H1 (cell line): ENCODE data around the gene ISG20L2. TPM values are rescaled to one million over a fixed set of nuclear protein-coding genes. Genes with fewer than 3 reads are reported as not detected.

Experiments used
- CTCF ChIA-PET: fragments of 300-600 bp; sonication (Branson Sonifier 250); formaldehyde crosslinking; loops from one replicate; lab custom pipeline; 2021; ENCODE audit not compliant: partially characterized antibody; lab: Charles Lee
- POLR2A ChIA-PET: fragments of 300-600 bp; sonication (Branson Sonifier 250); formaldehyde crosslinking; loops from one replicate; lab custom pipeline; 2021; ENCODE audit warnings: inconsistent platforms; ENCODE audit not compliant: partially characterized antibody; lab: Charles Lee
- DNase-seq, 2 experiments: peaks; one replicate each; pipeline versions ENCODE4 v3.0.0 to v3.0.0-alpha.2; 2010 to 2022; ENCODE audit warnings: low spot score in 2 of 2, low read depth in 1 of 2, mixed read lengths in 1 of 2
- FAIRE-seq: peaks from 2 replicates; lab custom pipeline; 2011; peaks lifted over from hg19 to GRCh38; lab: Jason Lieb, UNC
- H2AFZ ChIP-seq: 2 replicates; pipeline ENCODE4 v1.8.1; 2012; ENCODE audit warnings: low read length, inconsistent platforms
- H2AK5ac ChIP-seq: 2 replicates; pipeline ENCODE4 v1.6.1; 2013; ENCODE audit warnings: low read depth, low read length
- H2BK120ac ChIP-seq: replicated peaks from 2 replicates; pipeline ENCODE3; 2013; ENCODE audit warnings: low read depth, low read length, inconsistent platforms
- H2BK12ac ChIP-seq: 2 replicates; pipeline ENCODE4 v1.6.1; 2013; ENCODE audit warnings: low read depth, low read length
- H2BK15ac ChIP-seq: 2 replicates; pipeline ENCODE4 v1.6.1; 2013; ENCODE audit warnings: low read length
- H2BK20ac ChIP-seq: 2 replicates; pipeline ENCODE4 v1.6.1; 2013; ENCODE audit warnings: low read length
- H2BK5ac ChIP-seq: 2 replicates; pipeline ENCODE4 v1.6.1; 2013; ENCODE audit warnings: low read depth, low read length
- H3K14ac ChIP-seq: 2 replicates; pipeline ENCODE4 v1.6.1; 2013; ENCODE audit warnings: inconsistent platforms; ENCODE audit not compliant: insufficient read length
- H3K18ac ChIP-seq: 2 replicates; pipeline ENCODE4 v1.6.1; 2013; ENCODE audit warnings: low read length; ENCODE audit errors: extremely low read depth
- H3K23ac ChIP-seq: 2 replicates; pipeline ENCODE4 v1.6.1; 2013; ENCODE audit warnings: inconsistent platforms; ENCODE audit not compliant: insufficient read length
- H3K23me2 ChIP-seq: 2 replicates; pipeline ENCODE4 v1.6.1; 2013; ENCODE audit warnings: low read depth, low read length
- H3K27ac ChIP-seq: 2 replicates; pipeline ENCODE4 v1.6.1; 2011; ENCODE audit warnings: low read depth, low read length, inconsistent platforms
- H3K27me3 ChIP-seq, 4 experiments: replicated peaks in 1 of 4; 1 replicate in 1 of 4; 2 replicates in 3 of 4; pipeline versions ENCODE4 v1.6.1 to v1.8.1; 2011 to 2013; ENCODE audit warnings: low read length in 3 of 4, mild to moderate bottlenecking in 3 of 4, inconsistent platforms in 2 of 4, mixed read lengths in 2 of 4, moderate library complexity in 1 of 4; ENCODE audit not compliant: control insufficient read depth in 3 of 4, insufficient read depth in 3 of 4; ENCODE audit errors: extremely low read depth in 1 of 4
- H3K36me3 ChIP-seq, 4 experiments: 2 replicates each; pipeline versions ENCODE4 v1.6.1 to v1.8.1; 2011 to 2013; ENCODE audit warnings: mild to moderate bottlenecking in 4 of 4, low read length in 3 of 4, moderate library complexity in 2 of 4, control low read depth in 1 of 4, inconsistent platforms in 1 of 4; ENCODE audit not compliant: insufficient read depth in 4 of 4, control insufficient read depth in 2 of 4
- H3K4ac ChIP-seq: replicated peaks from 2 replicates; pipeline ENCODE3; 2013; ENCODE audit warnings: low read length, low read depth, mixed read lengths, inconsistent platforms; ENCODE audit not compliant: insufficient read length
- H3K4me1 ChIP-seq, 4 experiments: replicated peaks in 1 of 4; 1 replicate in 1 of 4; 2 replicates in 3 of 4; pipeline versions ENCODE4 v1.6.1 to v1.8.1; 2011 to 2013; ENCODE audit warnings: low read length in 3 of 4, inconsistent platforms in 2 of 4, mixed read lengths in 1 of 4; ENCODE audit not compliant: insufficient read depth in 4 of 4, control insufficient read depth in 3 of 4
- H3K4me2 ChIP-seq, 2 experiments: 2 replicates each; pipeline versions ENCODE4 v1.6.1 to v1.8.1; 2011 to 2013; ENCODE audit warnings: low read depth in 2 of 2, low read length in 2 of 2, control low read depth in 1 of 2, inconsistent platforms in 1 of 2, mild to moderate bottlenecking in 1 of 2; ENCODE audit not compliant: insufficient read depth in 1 of 2
- H3K4me3 ChIP-seq, 4 experiments: fragments of 200-600, 300-600 bp in 1 of 4; sonication (generic), shearing (Covaris generic), sonication (Bioruptor Twin) in 1 of 4; 2 replicates each; pipeline versions ENCODE4 v1.5.1 to v1.8.1; 2011 to 2016; ENCODE audit warnings: low read length in 4 of 4, low read depth in 3 of 4, control low read depth in 2 of 4, inconsistent platforms in 2 of 4, mild to moderate bottlenecking in 2 of 4, mixed read lengths in 1 of 4, moderate library complexity in 1 of 4; ENCODE audit not compliant: insufficient read depth in 2 of 4; ENCODE audit errors: extremely low read depth in 1 of 4
- H3K56ac ChIP-seq: replicated peaks from 2 replicates; pipeline ENCODE3; 2013; ENCODE audit warnings: low read depth, mild to moderate bottlenecking, mixed read lengths, low read length, inconsistent platforms; ENCODE audit not compliant: insufficient read length
- H3K79me1 ChIP-seq: 2 replicates; pipeline ENCODE4 v1.6.1; 2013; ENCODE audit warnings: low read depth, low read length, control low read depth
- H3K79me2 ChIP-seq, 2 experiments: 2 replicates each; pipeline versions ENCODE4 v1.6.1 to v1.8.1; 2012 to 2013; ENCODE audit warnings: low read length in 2 of 2, mild to moderate bottlenecking in 2 of 2, inconsistent platforms in 1 of 2; ENCODE audit not compliant: insufficient read depth in 2 of 2, control insufficient read depth in 1 of 2
- H3K9ac ChIP-seq, 4 experiments: replicated peaks in 1 of 4; 1 replicate in 1 of 4; 2 replicates in 3 of 4; pipeline versions ENCODE4 v1.6.1 to v1.8.1; 2011 to 2013; ENCODE audit warnings: low read depth in 3 of 4, low read length in 3 of 4, control low read depth in 2 of 4, mild to moderate bottlenecking in 2 of 4, moderate library complexity in 2 of 4, inconsistent platforms in 1 of 4; ENCODE audit errors: extremely low read depth in 1 of 4
- H3K9me3 ChIP-seq, 2 experiments: 2 replicates each; pipeline versions ENCODE4 v1.6.1 to v1.8.1; 2012 to 2013; ENCODE audit warnings: mild to moderate bottlenecking in 2 of 2, moderate library complexity in 2 of 2, control low read depth in 1 of 2, inconsistent platforms in 1 of 2, low read depth in 1 of 2, low read length in 1 of 2, mixed read lengths in 1 of 2; ENCODE audit not compliant: insufficient read depth in 2 of 2
- H4K20me1 ChIP-seq, 2 experiments: replicated peaks in 1 of 2; 2 replicates each; pipeline versions ENCODE3 to v1.8.1; 2011 to 2013; ENCODE audit warnings: inconsistent platforms in 2 of 2, low read length in 2 of 2, mild to moderate bottlenecking in 1 of 2; ENCODE audit not compliant: insufficient read depth in 2 of 2, control insufficient read depth in 1 of 2
- H4K5ac ChIP-seq: 2 replicates; pipeline ENCODE4 v1.6.1; 2013; ENCODE audit warnings: low read length, low read depth, mixed read lengths, inconsistent platforms; ENCODE audit not compliant: insufficient read length
- H4K8ac ChIP-seq: 2 replicates; pipeline ENCODE4 v1.8.0; 2013; ENCODE audit warnings: mild to moderate bottlenecking, moderate library complexity, low read length, inconsistent platforms; ENCODE audit not compliant: insufficient read depth; ENCODE audit errors: extremely low read depth
- H4K91ac ChIP-seq: replicated peaks from 2 replicates; pipeline ENCODE3; 2013; ENCODE audit warnings: low read length, mixed read lengths, inconsistent platforms; ENCODE audit not compliant: insufficient read length
- CEBPB ChIP-seq: IDR thresholded peaks from 2 replicates; pipeline ENCODE4 v1.6.1; 2012; ENCODE audit warnings: low read depth, low read length
- EGR1 ChIP-seq: IDR thresholded peaks from 2 replicates; pipeline ENCODE4 v1.6.1; 2011; ENCODE audit warnings: low read depth, low read length, borderline replicate concordance
- GTF2F1 ChIP-seq: IDR thresholded peaks from 2 replicates; pipeline ENCODE4 v1.6.1; 2012; ENCODE audit warnings: low read depth, low read length, improper control_type of control experiment, borderline replicate concordance
- HDAC6 ChIP-seq: IDR thresholded peaks from one replicate; pipeline ENCODE4 v1.7.1; 2012; ENCODE audit warnings: low read depth, mild to moderate bottlenecking, inconsistent platforms, low read length, moderate library complexity
- RBBP5 ChIP-seq: IDR thresholded peaks from 2 replicates; pipeline ENCODE4 v1.7.1; 2012; ENCODE audit warnings: low read depth, mild to moderate bottlenecking, inconsistent platforms, low read length, moderate library complexity, borderline replicate concordance
- TBP ChIP-seq: IDR thresholded peaks from 2 replicates; pipeline ENCODE4 v1.6.1; 2011; ENCODE audit warnings: low read depth, low read length, improper control_type of control experiment
- WGBS, 2 experiments: shearing (Covaris generic) in 1 of 2; methylation state at CpG; one replicate each; pipeline versions ENCODE4 v1.1.6 to v1.1.7; 2013 to 2015; ENCODE audit warnings: low lambda C conversion rate in 2 of 2, mixed read lengths in 2 of 2, inconsistent platforms in 1 of 2, low coverage in 1 of 2, missing lambda C conversion rate in 1 of 2; ENCODE audit not compliant: insufficient replicate concordance in 2 of 2, insufficient coverage in 1 of 2, insufficient read length in 1 of 2; ENCODE audit errors: extremely low coverage in 1 of 2, missing lambda C conversion rate in 1 of 2; 5-methylcytosine and 5-hydroxymethylcytosine counted together
- polyA plus RNA-seq, 7 experiments: library from polyadenylated mRNA; depleted of rRNA in 3 of 7; stranded (reverse) in 5 of 7; unstranded in 2 of 7; fragments of >200 nt in 5 of 7; fragments of 200-250 nt in 2 of 7; gene quantifications; 1 replicate in 5 of 7; 2 replicates in 1 of 7; 4 replicates in 1 of 7; pipeline versions ENCODE4 v1.2.1 to v1.2.3, GENCODE V29; 2011 to 2013; ENCODE audit warnings: missing spikeins in 2 of 7, mixed read lengths in 2 of 7
- total RNA-seq: library from RNA; stranded (reverse); fragmentation: NEBNext Ultra II Directional; extraction: Animal tissue kit (Norgen Biotek cat#: 25700); gene quantifications from 2 replicates; pipeline ENCODE4 v1.2.1, GENCODE V29; 2021
- TF ChIP-seq, protein P1 (sequence below), 3 experiments: IDR thresholded peaks; 1 replicate in 2 of 3; 2 replicates in 1 of 3; pipeline versions ENCODE4 v1.5.1 to v1.6.1; 2011; ENCODE audit warnings: low read length in 3 of 3, mild to moderate bottlenecking in 3 of 3, inconsistent platforms in 2 of 3, low read depth in 1 of 3, moderate library complexity in 1 of 3; ENCODE audit not compliant: insufficient read depth in 1 of 3; ENCODE audit errors: control extremely low read depth in 1 of 3

Gene ISG20L2
- total and polyA plus RNA-seq, 2 of the 8 experiments (the other 6 are each of a cell fraction or from before 2014, with no cell fraction given), result 47.5 to 53.0 TPM

GRCh38 chr1:156691665-156692440, 36.7 kb downstream of the ISG20L2 start:
- CTCF ChIA-PET, result interaction anchor here (0.6 to 66.0 kb wide), 22 partner anchors 5 to 235 kb away, joined by 3 to 4284 read pairs (median 8); partner anchors contain the start of genes BCAN, CRABP2, HAPLN2 and INSRR
- peak overlapping the region; percentile 17 for H3K56ac ChIP-seq
- peak overlapping the region; percentile 14 to 72 for H3K4me2 ChIP-seq
- H4K8ac ChIP-seq, result no peak overlapping the region
- TF ChIP-seq GTF2F1, result no peak
- peak; percentile 21; the same call in 1 of the 2 replicates for TF ChIP-seq TBP
- TF ChIP-seq RBBP5, result 0 out of 2 replicates have a peak, but pooled peaks have one; percentile 28
- peak; percentile 40; the same call in 1 of the 2 replicates for TF ChIP-seq EGR1
- TF ChIP-seq, protein P1, sequence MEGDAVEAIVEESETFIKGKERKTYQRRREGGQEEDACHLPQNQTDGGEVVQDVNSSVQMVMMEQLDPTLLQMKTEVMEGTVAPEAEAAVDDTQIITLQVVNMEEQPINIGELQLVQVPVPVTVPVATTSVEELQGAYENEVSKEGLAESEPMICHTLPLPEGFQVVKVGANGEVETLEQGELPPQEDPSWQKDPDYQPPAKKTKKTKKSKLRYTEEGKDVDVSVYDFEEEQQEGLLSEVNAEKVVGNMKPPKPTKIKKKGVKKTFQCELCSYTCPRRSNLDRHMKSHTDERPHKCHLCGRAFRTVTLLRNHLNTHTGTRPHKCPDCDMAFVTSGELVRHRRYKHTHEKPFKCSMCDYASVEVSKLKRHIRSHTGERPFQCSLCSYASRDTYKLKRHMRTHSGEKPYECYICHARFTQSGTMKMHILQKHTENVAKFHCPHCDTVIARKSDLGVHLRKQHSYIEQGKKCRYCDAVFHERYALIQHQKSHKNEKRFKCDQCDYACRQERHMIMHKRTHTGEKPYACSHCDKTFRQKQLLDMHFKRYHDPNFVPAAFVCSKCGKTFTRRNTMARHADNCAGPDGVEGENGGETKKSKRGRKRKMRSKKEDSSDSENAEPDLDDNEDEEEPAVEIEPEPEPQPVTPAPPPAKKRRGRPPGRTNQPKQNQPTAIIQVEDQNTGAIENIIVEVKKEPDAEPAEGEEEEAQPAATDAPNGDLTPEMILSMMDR (IDR thresholded peaks at IDR 0.05; ENCODE audit: control extremely low read depth in 1 of 3, insufficient read depth in 1 of 3, low read depth in 1 of 3, low read length in 3 of 3), result peak in 2 of 3 experiments; percentile 10 to 11; a peak in 1 of 4 replicates
- TF ChIP-seq HDAC6, result no peak
- TF ChIP-seq CEBPB, result 0 out of 2 replicates have a peak, but pooled peaks have one; percentile 17
- WGBS, 2 experiments, result 14% methylated on average over 20 of the region's 20 CpGs; no CpG with 5 or more reads in 1 of the 2 experiments
- peak overlapping the region; percentile 97 for H2BK5ac ChIP-seq
- no peaks in the 10 kb centered on the region for H3K9me3 ChIP-seq
- no peak overlapping the region for H3K14ac ChIP-seq
- H2AFZ ChIP-seq, result no peak overlapping the region
- peak overlapping the region; percentile 48 for H3K18ac ChIP-seq
- H4K91ac ChIP-seq, result peak overlapping the region; percentile 92
- H2AK5ac ChIP-seq, result no peak overlapping the region; the same call in 1 of the 2 replicates
- H4K20me1 ChIP-seq, result no peaks in the 10 kb centered on the region
- FAIRE-seq, result no peak
- H2BK15ac ChIP-seq, result peak overlapping the region; percentile 75; the same call in 1 of the 2 replicates
- no peak overlapping the region for H3K23ac ChIP-seq
- no peak overlapping the region for H3K9ac ChIP-seq
- peak overlapping the region; percentile 1 to 49 (median 22); a peak in 5 of 8 replicates for H3K4me3 ChIP-seq
- H3K23me2 ChIP-seq, result peaks cover 10% of the 10 kb centered on the region; the same call in 1 of the 2 replicates
- H3K4me1 ChIP-seq, result peaks cover 24 to 51% (median 38%) of the 10 kb centered on the region in 4 experiments
- H2BK12ac ChIP-seq, result peak overlapping the region; percentile 78; the same call in 1 of the 2 replicates
- POLR2A ChIA-PET, result interaction anchor here (0.6 to 13.9 kb wide), 17 partner anchors 7 to 168 kb away, joined by 3 to 530 read pairs (median 7); partner anchors contain the start of genes CRABP2, HAPLN2, HDGF and ISG20L2
- no peaks in the 10 kb centered on the region for H3K79me2 ChIP-seq
- H3K4ac ChIP-seq, result peak overlapping the region; percentile 41
- peak overlapping the region; percentile 83; the same call in 1 of the 2 replicates for H3K27ac ChIP-seq
- H3K27me3 ChIP-seq, result peaks cover 0 to 7% (median 0%) of the 10 kb centered on the region in 4 experiments; a peak in 2 of 7 replicates
- H2BK20ac ChIP-seq, result peak overlapping the region; percentile 75
- peak in 1 of 2 experiments; percentile 73 for DNase-seq
- peak overlapping the region; percentile 70 for H4K5ac ChIP-seq
- no peaks in the 10 kb centered on the region for H3K36me3 ChIP-seq
- H3K79me1 ChIP-seq, result no peaks in the 10 kb centered on the region
- peak overlapping the region; percentile 17 for H2BK120ac ChIP-seq
